CD4-positive, alpha-beta T cell treated with Interleukin-12 subunit alpha and Interleukin-12 subunit beta, for 1 hour (primary cell): ENCODE data around the gene MAD1L1.
A peak's percentile ranks its signal among the peaks of the same experiment; 100 is the strongest.

Experiments
- DNase-seq: peaks from one replicate; pipeline ENCODE4 v3.0.0-alpha.2; 2020

Gene MAD1L1

GRCh38 chr7:1944619-1945210 lies 288.0 kb downstream of the MAD1L1 start:
- no peak for DNase-seq

- DNase-seq, result no peak
Observed at GRCh38 chr7:1943933-1944618, 288.7 kb downstream of the MAD1L1 start.

- DNase-seq, result no peak
Observed at GRCh38 chr7:1943326-1943725, 289.4 kb downstream of the MAD1L1 start.

- DNase-seq, result no peak
Observed at GRCh38 chr7:1942941-1943289, 289.8 kb downstream of the MAD1L1 start.

GRCh38 chr7:1942243-1942940 lies 290.4 kb downstream of the MAD1L1 start:
- no peak for DNase-seq

GRCh38 chr7:1941464-1942242 lies 291.1 kb downstream of the MAD1L1 start:
- no peak for DNase-seq

- no peak for DNase-seq
Observed at GRCh38 chr7:1940863-1941262, 291.9 kb downstream of the MAD1L1 start.

GRCh38 chr7:1940402-1940786 lies 292.4 kb downstream of the MAD1L1 start:
- DNase-seq, result peak; percentile 90

GRCh38 chr7:1939434-1940401 lies 293.0 kb downstream of the MAD1L1 start:
- peak; percentile 31 for DNase-seq

GRCh38 chr7:1938788-1939433 lies 293.8 kb downstream of the MAD1L1 start:
- DNase-seq, result peak; percentile 42

- DNase-seq, result no peak
Observed at GRCh38 chr7:1937252-1937605, 295.5 kb downstream of the MAD1L1 start.

GRCh38 chr7:1936531-1937251 lies 296.1 kb downstream of the MAD1L1 start:
- DNase-seq, result no peak

- DNase-seq, result no peak
Observed at GRCh38 chr7:1936006-1936310, 296.8 kb downstream of the MAD1L1 start.

- no peak for DNase-seq
Observed at GRCh38 chr7:1935176-1936005, 297.4 kb downstream of the MAD1L1 start.

GRCh38 chr7:1934756-1935155 lies 298.0 kb downstream of the MAD1L1 start:
- DNase-seq, result no peak

GRCh38 chr7:1934017-1934416 lies 298.7 kb downstream of the MAD1L1 start:
- no peak for DNase-seq

GRCh38 chr7:1933066-1933750 lies 299.5 kb downstream of the MAD1L1 start:
- DNase-seq, result no peak

GRCh38 chr7:1931951-1932270 lies 300.8 kb downstream of the MAD1L1 start:
- DNase-seq, result no peak

- DNase-seq, result no peak
Observed at GRCh38 chr7:1931256-1931950, 301.3 kb downstream of the MAD1L1 start.
